Vagina (tissue), 2 donors: ENCODE measurements around the gene ITPK1. TPM values are rescaled to one million over a fixed set of nuclear protein-coding genes. Genes with fewer than 3 reads are reported as not detected.

Experiments
- DNase-seq, 2 donors: peaks; one replicate each; pipeline ENCODE4 v3.0.0-alpha.2; 2017; ENCODE audit errors: extremely low spot score in 2 of 2
- H3K27ac ChIP-seq: fragments of 200-600 bp; sonication (generic); one replicate; pipeline ENCODE4 v1.5.1; 2019
- H3K27me3 ChIP-seq: fragments of 200-600 bp; sonication (generic); one replicate; pipeline ENCODE4 v1.5.1; 2019
- H3K36me3 ChIP-seq, 2 donors: fragments of 200-600 bp; sonication (generic); one replicate each; pipeline ENCODE4 v1.5.1; 2017 to 2019
- H3K4me1 ChIP-seq: fragments of 200-600 bp; sonication (generic); one replicate; pipeline ENCODE4 v1.5.1; 2019
- H3K4me3 ChIP-seq, 2 donors: fragments of 200-600 bp; sonication (generic); 1 replicate in 1 of 2; 2 replicates in 1 of 2; pipeline ENCODE4 v1.5.1; 2016 to 2019
- H3K9me3 ChIP-seq: fragments of 200-600 bp; sonication (generic); one replicate; pipeline ENCODE4 v1.5.1; 2019
- POLR2A ChIP-seq, 2 donors: fragments of 450-650 bp; IDR thresholded peaks; one replicate each; pipeline ENCODE4 v1.6.1; 2017; ENCODE audit warnings: antibody characterized with exemption in 2 of 2, mild to moderate bottlenecking in 2 of 2, moderate library complexity in 2 of 2
- POLR2AphosphoS5 ChIP-seq, 2 donors: sonication (generic); formaldehyde crosslinking; IDR thresholded peaks; one replicate each; pipeline ENCODE4 v1.9.0; 2017; ENCODE audit warnings: antibody characterized with exemption in 2 of 2, mild to moderate bottlenecking in 2 of 2, low read depth in 1 of 2; ENCODE audit not compliant: insufficient read depth in 1 of 2
- intact Hi-C: fragments of 100-400 bp; cut with DNase I; formaldehyde crosslinking; loops from one replicate; pipeline ENCODE4 v1.15.1; 2023
- total RNA-seq: library from RNA; depleted of rRNA; stranded (reverse); fragments of >200 nt; gene quantifications from one replicate; pipeline ENCODE4 v1.2.3, GENCODE V29; 2016
- TF ChIP-seq, protein P1 (sequence below), 3 experiments: fragments of 450-650 bp in 2 of 3; fragments of 200-600 bp in 1 of 3; sonication (generic) in 1 of 3; IDR thresholded peaks; one replicate each; pipeline ENCODE4 v1.5.1; 2017 to 2019; ENCODE audit warnings: antibody characterized with exemption in 3 of 3, mild to moderate bottlenecking in 2 of 3, moderate library complexity in 2 of 3

Gene ITPK1
- total RNA-seq, 1 donor from 2014 or later = 49.6 TPM

- Histone ChIP-seq H3K27ac (no peak overlapping the region), H3K9me3 (no peaks in the 10 kb centered on the region), H3K4me3 (no peak overlapping the region), H3K4me1 (peaks cover 5% of the 10 kb centered on the region), H3K27me3 (no peaks in the 10 kb centered on the region), H3K36me3 (no peaks in the 10 kb centered on the region)
- DNase-seq = no peak
- intact Hi-C loops = no loop called here
- TF ChIP-seq POLR2AphosphoS5 (IDR thresholded peaks at IDR 0.05; ENCODE audit: insufficient read depth in 1 of 2, low read depth in 1 of 2) (no peak), POLR2A (IDR thresholded peaks at IDR 0.05) (no peak)
- TF ChIP-seq, protein P1, sequence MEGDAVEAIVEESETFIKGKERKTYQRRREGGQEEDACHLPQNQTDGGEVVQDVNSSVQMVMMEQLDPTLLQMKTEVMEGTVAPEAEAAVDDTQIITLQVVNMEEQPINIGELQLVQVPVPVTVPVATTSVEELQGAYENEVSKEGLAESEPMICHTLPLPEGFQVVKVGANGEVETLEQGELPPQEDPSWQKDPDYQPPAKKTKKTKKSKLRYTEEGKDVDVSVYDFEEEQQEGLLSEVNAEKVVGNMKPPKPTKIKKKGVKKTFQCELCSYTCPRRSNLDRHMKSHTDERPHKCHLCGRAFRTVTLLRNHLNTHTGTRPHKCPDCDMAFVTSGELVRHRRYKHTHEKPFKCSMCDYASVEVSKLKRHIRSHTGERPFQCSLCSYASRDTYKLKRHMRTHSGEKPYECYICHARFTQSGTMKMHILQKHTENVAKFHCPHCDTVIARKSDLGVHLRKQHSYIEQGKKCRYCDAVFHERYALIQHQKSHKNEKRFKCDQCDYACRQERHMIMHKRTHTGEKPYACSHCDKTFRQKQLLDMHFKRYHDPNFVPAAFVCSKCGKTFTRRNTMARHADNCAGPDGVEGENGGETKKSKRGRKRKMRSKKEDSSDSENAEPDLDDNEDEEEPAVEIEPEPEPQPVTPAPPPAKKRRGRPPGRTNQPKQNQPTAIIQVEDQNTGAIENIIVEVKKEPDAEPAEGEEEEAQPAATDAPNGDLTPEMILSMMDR (IDR thresholded peaks at IDR 0.05) = no peak
Measured at GRCh38 chr14:92932448-92933395, 183.0 kb downstream of the ITPK1 start.

GRCh38 chr14:92931681-92932447 is 183.9 kb downstream of the ITPK1 start:
- Histone ChIP-seq H3K4me1 (peaks cover 5% of the 10 kb centered on the region), H3K4me3 (no peak overlapping the region), H3K27me3 (no peaks in the 10 kb centered on the region), H3K9me3 (no peaks in the 10 kb centered on the region), H3K27ac (no peak overlapping the region), H3K36me3 (no peaks in the 10 kb centered on the region)
- TF ChIP-seq POLR2A (IDR thresholded peaks at IDR 0.05) (no peak), POLR2AphosphoS5 (IDR thresholded peaks at IDR 0.05; ENCODE audit: insufficient read depth in 1 of 2, low read depth in 1 of 2) (no peak)
- TF ChIP-seq, protein P1 (IDR thresholded peaks at IDR 0.05) = no peak
- no peak for DNase-seq
- intact Hi-C loops = no loop called here

DNA sequence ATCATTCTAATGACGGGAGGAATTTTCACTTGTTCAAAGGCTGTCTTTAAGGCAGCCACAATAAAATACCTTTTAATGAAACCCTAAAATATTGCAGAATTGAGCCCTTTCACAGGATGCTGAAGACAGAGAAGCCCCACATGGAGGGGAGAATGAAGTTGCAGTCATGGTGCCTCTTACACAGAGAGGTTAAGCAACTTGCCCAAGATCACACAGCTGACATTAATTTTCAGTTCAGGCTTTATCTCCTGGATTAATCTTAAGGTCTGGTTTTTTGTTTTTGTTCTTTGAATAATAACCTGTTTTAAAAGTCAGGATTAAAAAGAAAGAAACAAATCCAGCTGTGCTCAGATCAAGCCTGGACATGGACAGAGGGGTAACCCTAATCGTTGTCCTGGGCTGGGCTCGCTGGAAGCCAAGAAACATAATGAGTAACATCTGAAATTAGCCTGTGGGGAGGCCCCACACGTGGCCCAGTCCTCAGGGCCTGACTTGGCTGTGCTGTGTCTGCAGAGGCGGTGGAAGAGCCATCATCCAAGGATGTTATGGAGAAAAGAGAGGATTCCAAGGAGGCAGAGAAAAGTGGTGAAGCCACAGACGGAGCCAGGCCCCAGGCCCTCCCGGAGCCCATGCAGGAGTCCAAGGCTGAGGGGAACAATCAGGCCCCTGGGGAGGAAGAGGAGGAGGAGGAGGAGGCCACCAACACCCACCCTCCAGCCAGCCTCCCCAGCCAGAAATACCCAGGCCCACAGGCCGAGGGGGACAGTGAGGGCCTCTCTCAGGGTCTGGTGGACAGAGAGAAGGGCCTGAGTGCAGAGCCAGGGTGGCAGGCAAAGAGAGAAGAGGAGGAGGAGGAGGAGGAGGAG is 184.8 kb downstream of the ITPK1 start:
- TF ChIP-seq POLR2A (IDR thresholded peaks at IDR 0.05) = no peak
- TF ChIP-seq POLR2AphosphoS5 (IDR thresholded peaks at IDR 0.05; ENCODE audit: insufficient read depth in 1 of 2, low read depth in 1 of 2) = no peak
- TF ChIP-seq, protein P1 (IDR thresholded peaks at IDR 0.05) = no peak
- H3K4me1 ChIP-seq = peaks cover 5% of the 10 kb centered on the region
- H3K4me3 ChIP-seq = no peak overlapping the region
- no peaks in the 10 kb centered on the region for H3K36me3 ChIP-seq
- intact Hi-C loops = no loop called here
- no peak overlapping the region for H3K27ac ChIP-seq
- DNase-seq = no peak
- no peaks in the 10 kb centered on the region for H3K9me3 ChIP-seq
- H3K27me3 ChIP-seq = no peaks in the 10 kb centered on the region

DNA sequence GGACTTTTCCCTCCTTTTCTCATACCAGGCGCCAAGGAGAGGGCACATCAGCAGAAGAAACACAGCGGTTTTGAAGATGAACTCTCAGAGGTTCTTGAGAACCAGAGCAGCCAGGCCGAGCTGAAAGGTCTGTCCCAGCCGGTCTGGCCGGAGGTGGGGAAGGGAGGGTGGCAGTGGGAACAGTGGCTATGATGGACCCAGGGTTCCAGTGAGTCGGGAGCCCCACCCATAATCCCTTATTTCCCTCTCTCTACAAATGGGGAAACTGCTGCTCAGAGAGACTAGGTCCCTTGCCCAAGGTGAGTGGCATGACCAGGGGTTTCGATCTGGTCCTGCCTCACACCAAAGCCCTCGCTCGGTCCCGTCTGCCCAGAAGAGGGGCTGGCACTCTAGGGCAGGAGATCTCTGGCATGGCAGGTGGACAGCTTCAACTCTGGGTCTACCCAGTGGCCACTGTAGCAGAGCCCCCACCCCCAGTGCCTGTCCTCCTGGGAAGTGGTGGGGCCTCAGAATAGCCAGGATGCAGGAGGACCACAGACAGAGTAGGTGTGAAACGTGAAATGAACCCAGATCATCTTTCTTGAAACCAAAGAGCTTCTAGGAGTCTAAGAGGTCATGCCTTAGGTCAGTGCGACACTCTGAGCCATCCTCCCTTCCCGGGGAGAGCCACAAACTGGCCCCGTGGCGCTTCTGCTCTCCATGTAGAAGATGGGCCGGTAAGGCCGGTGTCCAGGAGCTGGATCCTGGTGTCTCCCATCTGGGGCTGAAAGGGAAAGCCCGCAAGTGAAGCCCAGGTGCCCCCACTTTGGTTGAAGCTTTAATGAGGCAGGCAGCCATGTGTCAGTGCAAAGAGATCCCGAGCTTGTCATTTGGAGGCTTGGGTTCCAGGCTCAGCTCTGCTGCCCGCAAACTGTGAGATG is 185.8 kb downstream of the ITPK1 start:
- no peak for TF ChIP-seq POLR2A (IDR thresholded peaks at IDR 0.05)
- TF ChIP-seq, protein P1 (IDR thresholded peaks at IDR 0.05) = no peak
- TF ChIP-seq POLR2AphosphoS5 (IDR thresholded peaks at IDR 0.05; ENCODE audit: insufficient read depth in 1 of 2, low read depth in 1 of 2) = no peak
- Histone ChIP-seq H3K27ac (no peak overlapping the region), H3K36me3 (no peaks in the 10 kb centered on the region), H3K9me3 (no peaks in the 10 kb centered on the region), H3K27me3 (no peaks in the 10 kb centered on the region), H3K4me3 (no peak overlapping the region), H3K4me1 (peaks cover 5% of the 10 kb centered on the region)
- intact Hi-C loops = no loop called here
- DNase-seq = no peak
